GM12891 (cell line): Measurements from ENCODE around the gene ARID3C.

Experiments used
- POLR2A ChIP-seq: IDR thresholded peaks from 2 replicates; pipeline ENCODE4 v1.6.1; 2011; ENCODE audit warnings: low read depth, low read length, control low read depth
- POLR2AphosphoS5 ChIP-seq: IDR thresholded peaks from 2 replicates; pipeline ENCODE4 v1.6.1; 2011; ENCODE audit warnings: low read depth, low read length, control low read depth
- SPI1 ChIP-seq: IDR thresholded peaks from 2 replicates; pipeline ENCODE4 v1.6.1; 2011; ENCODE audit warnings: low read depth, low read length, control low read depth
- TAF1 ChIP-seq: IDR thresholded peaks from 2 replicates; pipeline ENCODE4 v1.6.1; 2011; ENCODE audit warnings: low read depth, low read length, control low read depth

DNA sequence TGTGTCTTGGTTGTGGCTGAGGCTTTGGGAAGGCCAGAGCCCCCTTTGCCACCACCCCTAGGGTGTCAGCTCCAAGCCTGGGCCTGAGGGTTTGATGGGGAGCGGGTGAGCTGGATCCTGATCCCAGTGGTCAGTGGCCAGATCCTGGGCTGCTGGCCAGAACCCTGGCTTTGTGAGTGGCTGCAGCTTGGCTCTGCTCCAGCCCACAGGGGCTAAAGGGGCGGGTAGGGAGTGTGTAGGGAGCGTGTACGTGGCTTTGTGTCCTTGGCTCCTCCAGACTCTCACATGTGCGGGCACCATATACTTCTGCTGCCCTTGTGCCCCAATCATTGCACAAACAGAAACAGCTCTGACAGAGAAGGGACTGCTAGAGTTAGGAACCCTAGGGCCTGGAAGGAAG lies 21.9 kb upstream of the ARID3C start:
- TF ChIP-seq POLR2AphosphoS5 (no peak), POLR2A (no peak), TAF1 (no peak), SPI1 (no peak)
